ENCODE measurements around the gene WLS. TPM values are rescaled to one million over a fixed set of nuclear protein-coding genes. Genes with fewer than 3 reads are reported as not detected.

WLS gene
- polyA plus RNA-seq, 1 donor from 2014 or later: 8.8 TPM

DNA sequence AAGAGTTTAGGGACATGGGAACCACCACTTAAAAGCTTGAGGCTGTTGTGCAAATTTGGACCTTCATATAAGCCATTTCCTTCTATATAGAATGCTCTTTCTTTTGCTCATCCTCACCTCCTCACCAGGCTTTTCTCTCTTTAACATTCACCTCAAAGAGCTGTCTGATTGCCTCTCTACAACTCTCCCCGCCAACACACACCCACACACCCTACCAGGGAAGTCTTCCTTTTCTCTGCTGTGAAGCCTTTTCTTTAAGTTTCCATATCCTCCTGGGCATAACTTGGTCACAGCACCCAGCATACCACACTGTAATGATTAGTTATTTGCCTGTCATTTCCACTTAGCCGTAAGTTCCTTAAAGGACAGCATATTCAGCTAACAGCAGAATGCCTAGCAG, 40.6 kb downstream of the WLS start:
- Histone ChIP-seq H3K36me3 (ENCODE audit: insufficient read depth, low read length) (no peaks in the 10 kb centered on the region), H2AFZ (ENCODE audit: low read depth, low read length) (no peak overlapping the region), H3K79me2 (replicated peaks; ENCODE audit: insufficient read depth, low read length) (no peaks in the 10 kb centered on the region), H3K27ac (ENCODE audit: low read length) (no peak overlapping the region), H3K9ac (ENCODE audit: low read length) (no peak overlapping the region), H3K9me3 (ENCODE audit: low read length) (no peaks in the 10 kb centered on the region), H3F3A (ENCODE audit: insufficient read depth, low read length, poor library complexity, severe bottlenecking) (no peaks in the 10 kb centered on the region), H3K4me2 (ENCODE audit: low read length) (no peak overlapping the region), H3K9me2 (ENCODE audit: insufficient read depth, low read length) (no peaks in the 10 kb centered on the region), H3K4me3 (ENCODE audit: low read length) (no peak overlapping the region), H3K27me3 (ENCODE audit: insufficient read depth, low read depth, low read length) (no peaks in the 10 kb centered on the region), H4K20me1 (ENCODE audit: insufficient read depth) (no peaks in the 10 kb centered on the region)
- TF ChIP-seq POLR2AphosphoS5 (IDR thresholded peaks at IDR 0.05) (no peak), EZH2 (IDR thresholded peaks at IDR 0.05; ENCODE audit: borderline replicate concordance, insufficient read depth, low read length, poor library complexity, severe bottlenecking) (no peak), EP300 (conservative IDR thresholded peaks at IDR 0.05; ENCODE audit: poor library complexity, severe bottlenecking) (no peak), RAD21 (conservative IDR thresholded peaks at IDR 0.05) (no peak), SMC3 (conservative IDR thresholded peaks at IDR 0.05; ENCODE audit: poor library complexity) (no peak), MXI1 (conservative IDR thresholded peaks at IDR 0.05; ENCODE audit: poor library complexity, severe bottlenecking) (no peak), TAF1 (IDR thresholded peaks at IDR 0.05; ENCODE audit: low read depth) (no peak)
- TF ChIP-seq, protein P1, sequence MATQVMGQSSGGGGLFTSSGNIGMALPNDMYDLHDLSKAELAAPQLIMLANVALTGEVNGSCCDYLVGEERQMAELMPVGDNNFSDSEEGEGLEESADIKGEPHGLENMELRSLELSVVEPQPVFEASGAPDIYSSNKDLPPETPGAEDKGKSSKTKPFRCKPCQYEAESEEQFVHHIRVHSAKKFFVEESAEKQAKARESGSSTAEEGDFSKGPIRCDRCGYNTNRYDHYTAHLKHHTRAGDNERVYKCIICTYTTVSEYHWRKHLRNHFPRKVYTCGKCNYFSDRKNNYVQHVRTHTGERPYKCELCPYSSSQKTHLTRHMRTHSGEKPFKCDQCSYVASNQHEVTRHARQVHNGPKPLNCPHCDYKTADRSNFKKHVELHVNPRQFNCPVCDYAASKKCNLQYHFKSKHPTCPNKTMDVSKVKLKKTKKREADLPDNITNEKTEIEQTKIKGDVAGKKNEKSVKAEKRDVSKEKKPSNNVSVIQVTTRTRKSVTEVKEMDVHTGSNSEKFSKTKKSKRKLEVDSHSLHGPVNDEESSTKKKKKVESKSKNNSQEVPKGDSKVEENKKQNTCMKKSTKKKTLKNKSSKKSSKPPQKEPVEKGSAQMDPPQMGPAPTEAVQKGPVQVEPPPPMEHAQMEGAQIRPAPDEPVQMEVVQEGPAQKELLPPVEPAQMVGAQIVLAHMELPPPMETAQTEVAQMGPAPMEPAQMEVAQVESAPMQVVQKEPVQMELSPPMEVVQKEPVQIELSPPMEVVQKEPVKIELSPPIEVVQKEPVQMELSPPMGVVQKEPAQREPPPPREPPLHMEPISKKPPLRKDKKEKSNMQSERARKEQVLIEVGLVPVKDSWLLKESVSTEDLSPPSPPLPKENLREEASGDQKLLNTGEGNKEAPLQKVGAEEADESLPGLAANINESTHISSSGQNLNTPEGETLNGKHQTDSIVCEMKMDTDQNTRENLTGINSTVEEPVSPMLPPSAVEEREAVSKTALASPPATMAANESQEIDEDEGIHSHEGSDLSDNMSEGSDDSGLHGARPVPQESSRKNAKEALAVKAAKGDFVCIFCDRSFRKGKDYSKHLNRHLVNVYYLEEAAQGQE (IDR thresholded peaks at IDR 0.05; ENCODE audit: borderline replicate concordance): no peak
- TF ChIP-seq, protein P2, sequence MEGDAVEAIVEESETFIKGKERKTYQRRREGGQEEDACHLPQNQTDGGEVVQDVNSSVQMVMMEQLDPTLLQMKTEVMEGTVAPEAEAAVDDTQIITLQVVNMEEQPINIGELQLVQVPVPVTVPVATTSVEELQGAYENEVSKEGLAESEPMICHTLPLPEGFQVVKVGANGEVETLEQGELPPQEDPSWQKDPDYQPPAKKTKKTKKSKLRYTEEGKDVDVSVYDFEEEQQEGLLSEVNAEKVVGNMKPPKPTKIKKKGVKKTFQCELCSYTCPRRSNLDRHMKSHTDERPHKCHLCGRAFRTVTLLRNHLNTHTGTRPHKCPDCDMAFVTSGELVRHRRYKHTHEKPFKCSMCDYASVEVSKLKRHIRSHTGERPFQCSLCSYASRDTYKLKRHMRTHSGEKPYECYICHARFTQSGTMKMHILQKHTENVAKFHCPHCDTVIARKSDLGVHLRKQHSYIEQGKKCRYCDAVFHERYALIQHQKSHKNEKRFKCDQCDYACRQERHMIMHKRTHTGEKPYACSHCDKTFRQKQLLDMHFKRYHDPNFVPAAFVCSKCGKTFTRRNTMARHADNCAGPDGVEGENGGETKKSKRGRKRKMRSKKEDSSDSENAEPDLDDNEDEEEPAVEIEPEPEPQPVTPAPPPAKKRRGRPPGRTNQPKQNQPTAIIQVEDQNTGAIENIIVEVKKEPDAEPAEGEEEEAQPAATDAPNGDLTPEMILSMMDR (IDR thresholded peaks at IDR 0.05; ENCODE audit: poor library complexity, severe bottlenecking): no peak

DNA sequence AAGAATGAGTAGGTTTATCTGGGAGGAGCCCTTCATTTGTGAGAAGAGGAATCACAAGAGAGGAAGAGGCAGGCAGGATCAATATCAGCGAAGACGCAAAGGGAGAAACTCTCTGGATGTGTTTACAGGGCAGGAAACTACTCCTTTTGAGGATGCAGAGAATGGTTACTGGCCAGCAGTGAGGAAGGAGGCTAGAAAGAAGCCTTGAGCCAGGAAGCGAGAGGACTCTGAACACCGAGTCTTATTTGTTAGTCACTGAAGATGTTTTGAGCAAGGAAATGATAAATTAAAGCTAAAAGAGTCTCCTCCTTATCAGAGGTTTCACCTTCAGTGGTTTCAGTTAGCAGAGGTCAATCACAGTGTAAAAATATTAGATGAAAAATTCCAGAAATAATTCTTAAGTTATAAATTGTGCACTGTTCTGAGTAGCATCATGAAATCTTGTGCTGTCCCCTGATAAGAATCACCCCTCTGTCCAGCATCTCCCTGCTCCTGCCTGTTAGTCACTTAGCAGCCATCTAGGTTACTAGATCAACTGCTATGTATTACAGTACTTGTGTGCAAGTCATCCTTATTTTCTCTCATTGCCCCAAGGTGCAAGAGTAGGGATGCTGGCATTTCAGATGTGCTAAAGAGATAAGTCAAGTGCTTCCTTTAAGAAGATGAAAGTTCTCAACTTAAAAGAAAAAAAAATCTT, 43.5 kb downstream of the WLS start:
- no peaks in the 10 kb centered on the region for H3K9me2 ChIP-seq (ENCODE audit: insufficient read depth, low read length)
- no peak overlapping the region for H3K4me3 ChIP-seq (ENCODE audit: low read length)
- no peaks in the 10 kb centered on the region for H3K27me3 ChIP-seq (ENCODE audit: insufficient read depth, low read depth, low read length)
- no peaks in the 10 kb centered on the region for H3F3A ChIP-seq (ENCODE audit: insufficient read depth, low read length, poor library complexity, severe bottlenecking)
- no peaks in the 10 kb centered on the region for H3K79me2 ChIP-seq (replicated peaks; ENCODE audit: insufficient read depth, low read length)
- H3K36me3 ChIP-seq (ENCODE audit: insufficient read depth, low read length): no peaks in the 10 kb centered on the region
- H2AFZ ChIP-seq (ENCODE audit: low read depth, low read length): no peak overlapping the region
- no peak for TF ChIP-seq EZH2 (IDR thresholded peaks at IDR 0.05; ENCODE audit: borderline replicate concordance, insufficient read depth, low read length, poor library complexity, severe bottlenecking)
- no peak for TF ChIP-seq EP300 (conservative IDR thresholded peaks at IDR 0.05; ENCODE audit: poor library complexity, severe bottlenecking)
- no peak for TF ChIP-seq SMC3 (conservative IDR thresholded peaks at IDR 0.05; ENCODE audit: poor library complexity)
- TF ChIP-seq, protein P2 (IDR thresholded peaks at IDR 0.05; ENCODE audit: poor library complexity, severe bottlenecking): no peak
- no peak for TF ChIP-seq RAD21 (conservative IDR thresholded peaks at IDR 0.05)
- TF ChIP-seq, protein P1 (IDR thresholded peaks at IDR 0.05; ENCODE audit: borderline replicate concordance): no peak
- TF ChIP-seq TAF1 (IDR thresholded peaks at IDR 0.05; ENCODE audit: low read depth): no peak
- TF ChIP-seq MXI1 (conservative IDR thresholded peaks at IDR 0.05; ENCODE audit: poor library complexity, severe bottlenecking): no peak
- no peak overlapping the region for H3K9ac ChIP-seq (ENCODE audit: low read length)
- no peak overlapping the region for H3K4me2 ChIP-seq (ENCODE audit: low read length)
- H3K27ac ChIP-seq (ENCODE audit: low read length): no peak overlapping the region
- no peaks in the 10 kb centered on the region for H3K9me3 ChIP-seq (ENCODE audit: low read length)
- H4K20me1 ChIP-seq (ENCODE audit: insufficient read depth): no peaks in the 10 kb centered on the region

All from neural cell (in vitro differentiated cells).